ENCODE results near the gene TRHDE.

DNA sequence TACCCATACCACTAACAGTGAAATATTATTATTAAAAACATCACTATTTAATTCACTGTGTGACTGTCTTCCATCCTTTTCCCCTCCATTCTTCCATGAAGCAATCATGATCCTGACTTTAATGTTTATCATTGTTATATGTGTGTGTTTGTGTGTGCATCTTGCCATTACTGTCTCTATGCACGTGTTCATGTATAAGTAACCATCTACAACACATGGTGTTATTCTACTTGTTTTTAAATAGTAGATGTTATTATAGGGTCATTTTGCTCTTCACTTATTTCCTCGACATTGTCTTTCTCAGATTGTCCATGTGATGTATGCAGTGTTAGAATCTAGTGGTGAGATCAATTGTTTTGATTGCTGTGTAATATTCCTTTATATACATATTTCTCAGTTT, 195.8 kb downstream of the TRHDE start:
- TF ChIP-seq, protein P1, sequence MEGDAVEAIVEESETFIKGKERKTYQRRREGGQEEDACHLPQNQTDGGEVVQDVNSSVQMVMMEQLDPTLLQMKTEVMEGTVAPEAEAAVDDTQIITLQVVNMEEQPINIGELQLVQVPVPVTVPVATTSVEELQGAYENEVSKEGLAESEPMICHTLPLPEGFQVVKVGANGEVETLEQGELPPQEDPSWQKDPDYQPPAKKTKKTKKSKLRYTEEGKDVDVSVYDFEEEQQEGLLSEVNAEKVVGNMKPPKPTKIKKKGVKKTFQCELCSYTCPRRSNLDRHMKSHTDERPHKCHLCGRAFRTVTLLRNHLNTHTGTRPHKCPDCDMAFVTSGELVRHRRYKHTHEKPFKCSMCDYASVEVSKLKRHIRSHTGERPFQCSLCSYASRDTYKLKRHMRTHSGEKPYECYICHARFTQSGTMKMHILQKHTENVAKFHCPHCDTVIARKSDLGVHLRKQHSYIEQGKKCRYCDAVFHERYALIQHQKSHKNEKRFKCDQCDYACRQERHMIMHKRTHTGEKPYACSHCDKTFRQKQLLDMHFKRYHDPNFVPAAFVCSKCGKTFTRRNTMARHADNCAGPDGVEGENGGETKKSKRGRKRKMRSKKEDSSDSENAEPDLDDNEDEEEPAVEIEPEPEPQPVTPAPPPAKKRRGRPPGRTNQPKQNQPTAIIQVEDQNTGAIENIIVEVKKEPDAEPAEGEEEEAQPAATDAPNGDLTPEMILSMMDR (IDR thresholded peaks at IDR 0.05): no peak
- TF ChIP-seq POLR2A (IDR thresholded peaks at IDR 0.05): no peak

All from prostate gland (tissue), 2 donors.